ENCODE measurements around the gene ZNF407. TPM values are rescaled to one million over a fixed set of nuclear protein-coding genes. Genes with fewer than 3 reads are reported as not detected.

The ZNF407 gene
- total and polyA plus RNA-seq, 4 donors = 1.9 to 16.5 (median 6.6) TPM

- 95% methylated on average over 7 of the region's 7 CpGs for WGBS
- no peaks in the 10 kb centered on the region for H3K4me1 ChIP-seq (ENCODE audit: control insufficient read depth in 4 of 4, insufficient read depth in 4 of 4, low read length in 3 of 4)
- no peak overlapping the region for H3K4me3 ChIP-seq (ENCODE audit: low read depth in 1 of 3, low read length in 3 of 3)
- no peaks in the 10 kb centered on the region for H3K9me3 ChIP-seq (ENCODE audit: control insufficient read depth in 4 of 4, low read length in 3 of 4)
- no peak for TF ChIP-seq REST (IDR thresholded peaks at IDR 0.05)
- TF ChIP-seq RXRA (IDR thresholded peaks at IDR 0.05) = no peak
- H3K27me3 ChIP-seq (ENCODE audit: control insufficient read depth in 4 of 4, insufficient read depth in 4 of 4, low read length in 3 of 4) = no peaks in the 10 kb centered on the region
- DNase-seq (ENCODE audit: low spot score) = no peak
- no peak overlapping the region for H3K9ac ChIP-seq (ENCODE audit: low read depth in 1 of 2, low read length in 2 of 2)
- H3K27ac ChIP-seq (ENCODE audit: low read depth in 1 of 2, low read length in 2 of 2) = no peak overlapping the region
- H3K36me3 ChIP-seq (ENCODE audit: control insufficient read depth in 4 of 4, insufficient read depth in 3 of 4, low read depth in 1 of 4, low read length in 3 of 4) = no peaks in the 10 kb centered on the region
These were observed 456.4 kb downstream of the ZNF407 start for GRCh38 chr18:75054046-75054445.

GRCh38 chr18:75054611-75055010 is 456.9 kb downstream of the ZNF407 start:
- 98% methylated on average over 5 of the region's 5 CpGs for whole genome bisulfite sequencing
- Histone ChIP-seq H3K9me3 (ENCODE audit: control insufficient read depth in 4 of 4, low read length in 3 of 4) (no peaks in the 10 kb centered on the region), H3K36me3 (ENCODE audit: control insufficient read depth in 4 of 4, insufficient read depth in 3 of 4, low read depth in 1 of 4, low read length in 3 of 4) (peaks cover 0 to under 1% (median 0%) of the 10 kb centered on the region in 4 donors), H3K9ac (ENCODE audit: low read depth in 1 of 2, low read length in 2 of 2) (no peak overlapping the region), H3K27me3 (ENCODE audit: control insufficient read depth in 4 of 4, insufficient read depth in 4 of 4, low read length in 3 of 4) (no peaks in the 10 kb centered on the region), H3K4me1 (ENCODE audit: control insufficient read depth in 4 of 4, insufficient read depth in 4 of 4, low read length in 3 of 4) (no peaks in the 10 kb centered on the region), H3K4me3 (ENCODE audit: low read depth in 1 of 3, low read length in 3 of 3) (no peak overlapping the region), H3K27ac (ENCODE audit: low read depth in 1 of 2, low read length in 2 of 2) (no peak overlapping the region)
- no peak for TF ChIP-seq REST (IDR thresholded peaks at IDR 0.05)
- TF ChIP-seq, protein P1, sequence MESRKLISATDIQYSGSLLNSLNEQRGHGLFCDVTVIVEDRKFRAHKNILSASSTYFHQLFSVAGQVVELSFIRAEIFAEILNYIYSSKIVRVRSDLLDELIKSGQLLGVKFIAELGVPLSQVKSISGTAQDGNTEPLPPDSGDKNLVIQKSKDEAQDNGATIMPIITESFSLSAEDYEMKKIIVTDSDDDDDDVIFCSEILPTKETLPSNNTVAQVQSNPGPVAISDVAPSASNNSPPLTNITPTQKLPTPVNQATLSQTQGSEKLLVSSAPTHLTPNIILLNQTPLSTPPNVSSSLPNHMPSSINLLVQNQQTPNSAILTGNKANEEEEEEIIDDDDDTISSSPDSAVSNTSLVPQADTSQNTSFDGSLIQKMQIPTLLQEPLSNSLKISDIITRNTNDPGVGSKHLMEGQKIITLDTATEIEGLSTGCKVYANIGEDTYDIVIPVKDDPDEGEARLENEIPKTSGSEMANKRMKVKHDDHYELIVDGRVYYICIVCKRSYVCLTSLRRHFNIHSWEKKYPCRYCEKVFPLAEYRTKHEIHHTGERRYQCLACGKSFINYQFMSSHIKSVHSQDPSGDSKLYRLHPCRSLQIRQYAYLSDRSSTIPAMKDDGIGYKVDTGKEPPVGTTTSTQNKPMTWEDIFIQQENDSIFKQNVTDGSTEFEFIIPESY (IDR thresholded peaks at IDR 0.05) = no peak
- no peak for TF ChIP-seq NR2F2 (IDR thresholded peaks at IDR 0.05)
- TF ChIP-seq FOXA2 (IDR thresholded peaks at IDR 0.05) = no peak
- TF ChIP-seq FOXA1 (IDR thresholded peaks at IDR 0.05) = no peak
- no peak for TF ChIP-seq HNF4A (conservative IDR thresholded peaks at IDR 0.05)
- TF ChIP-seq EGR1 (IDR thresholded peaks at IDR 0.05; ENCODE audit: low read depth in 2 of 2) = no peak
- no peak for TF ChIP-seq SP1 (IDR thresholded peaks at IDR 0.05)
- no peak for TF ChIP-seq YY1 (IDR thresholded peaks at IDR 0.05)
- no peak for TF ChIP-seq MAX (IDR thresholded peaks at IDR 0.05)
- TF ChIP-seq JUND (IDR thresholded peaks at IDR 0.05) = no peak
- TF ChIP-seq HNF4G (IDR thresholded peaks at IDR 0.05) = no peak
- no peak for TF ChIP-seq GABPA (IDR thresholded peaks at IDR 0.05 in 1 of 2, conservative IDR thresholded peaks at IDR 0.05 in 1 of 2)
- DNase-seq (ENCODE audit: low spot score) = no peak
